NT2/D1 (cell line): ENCODE measurements around the gene IGLON5.

Source experiments
- SUZ12 ChIP-seq: IDR thresholded peaks from 2 replicates; pipeline ENCODE4 v1.6.1; 2011; ENCODE audit not compliant: insufficient read length, insufficient read depth; ENCODE audit errors: extremely low read depth
- YY1 ChIP-seq: IDR thresholded peaks from 2 replicates; pipeline ENCODE4 v1.6.1; 2011; ENCODE audit not compliant: insufficient read length, insufficient read depth
- ZNF274 ChIP-seq: IDR thresholded peaks from 2 replicates; pipeline ENCODE4 v1.6.1; 2011; ENCODE audit warnings: mild to moderate bottlenecking, low read depth, low read length

DNA sequence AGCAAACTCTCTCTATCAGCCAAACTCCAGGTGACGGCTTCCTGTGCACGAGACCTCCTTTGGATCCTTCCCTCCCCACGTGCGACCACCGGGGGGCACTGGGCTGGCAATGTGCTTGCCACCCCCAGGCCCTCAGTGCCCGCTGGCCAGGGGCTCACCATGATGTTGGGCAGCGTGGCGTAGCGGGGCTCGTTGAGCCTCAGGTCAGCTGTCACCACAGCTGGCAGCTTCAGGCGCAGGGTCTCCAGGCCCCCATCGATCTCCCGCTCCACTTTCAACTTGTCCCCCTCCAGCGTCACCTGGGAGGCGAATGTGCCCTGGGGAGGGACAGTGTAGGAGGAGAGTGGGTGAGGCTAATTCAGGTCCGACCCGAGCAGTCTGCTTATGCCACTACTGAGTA, 35.3 kb downstream of the IGLON5 start:
- TF ChIP-seq YY1, result no peak
- TF ChIP-seq ZNF274, result no peak
- TF ChIP-seq SUZ12, result no peak
